NCI-H510A (cell line): ENCODE results near the gene ZMYND10.

ENCODE experiments used
- DNase-seq: peaks from one replicate; lab custom pipeline; 2025; lab: John Stamatoyannopoulos, UW

The ZMYND10 gene

DNA sequence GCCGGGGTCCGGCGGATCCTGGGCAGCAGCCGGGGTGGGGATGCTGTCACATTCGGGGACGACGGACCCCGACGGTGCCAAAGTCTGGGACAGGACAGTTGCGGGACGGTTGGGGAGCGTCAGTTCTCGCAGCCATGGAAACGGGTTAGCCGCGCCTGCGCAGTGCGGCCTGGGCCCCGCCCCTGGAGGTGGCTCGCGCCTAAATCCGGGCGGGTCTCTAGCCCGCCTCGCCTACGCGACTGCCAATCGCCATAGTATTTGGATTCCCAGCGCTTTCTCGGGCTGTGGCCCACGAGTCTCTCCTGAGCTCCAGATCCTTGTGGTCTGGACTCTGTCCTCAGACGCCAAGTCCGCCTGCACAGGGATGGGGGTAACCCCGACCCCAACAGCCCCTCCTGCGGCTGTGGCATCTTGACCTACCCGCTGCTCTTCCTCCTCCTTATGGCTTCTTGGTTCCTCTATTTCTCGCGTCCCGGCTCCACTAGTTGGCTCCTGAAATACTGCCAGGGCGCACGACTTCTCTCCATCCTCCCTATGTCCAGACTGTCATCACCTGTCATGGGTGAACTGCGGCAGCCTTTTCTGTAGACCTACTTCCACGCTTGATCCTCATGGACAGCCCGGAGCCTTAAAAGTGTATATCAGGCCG lies at the start of gene ZMYND10:
ZMYND10 (minus strand) TSS at position 147 of the 649 bp plus-strand sequence. CDS start 153 bp downstream, outside the sequence.
- DNase-seq: peak; percentile 13

DNA sequence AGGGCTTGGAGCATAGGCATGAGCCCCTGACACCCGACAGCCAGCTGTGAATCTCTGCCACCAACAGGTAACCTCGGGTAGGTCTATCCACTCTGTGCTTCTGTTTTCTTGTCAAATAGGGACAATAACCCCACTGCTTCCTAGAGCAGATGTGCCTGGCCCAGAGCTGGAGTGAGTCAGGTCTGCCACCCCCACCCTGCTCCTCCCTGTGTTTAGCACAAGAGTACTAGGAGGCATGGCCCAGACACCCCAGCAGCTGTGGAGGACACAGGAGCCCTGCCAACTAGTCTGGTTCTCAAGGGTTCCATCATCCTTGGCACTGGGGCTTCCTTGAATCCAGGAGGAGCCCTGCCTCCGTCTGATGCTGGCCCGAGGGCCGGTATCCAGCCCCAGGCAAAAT lies 47.5 kb upstream of the ZMYND10 start:
- DNase-seq: no peak

DNA sequence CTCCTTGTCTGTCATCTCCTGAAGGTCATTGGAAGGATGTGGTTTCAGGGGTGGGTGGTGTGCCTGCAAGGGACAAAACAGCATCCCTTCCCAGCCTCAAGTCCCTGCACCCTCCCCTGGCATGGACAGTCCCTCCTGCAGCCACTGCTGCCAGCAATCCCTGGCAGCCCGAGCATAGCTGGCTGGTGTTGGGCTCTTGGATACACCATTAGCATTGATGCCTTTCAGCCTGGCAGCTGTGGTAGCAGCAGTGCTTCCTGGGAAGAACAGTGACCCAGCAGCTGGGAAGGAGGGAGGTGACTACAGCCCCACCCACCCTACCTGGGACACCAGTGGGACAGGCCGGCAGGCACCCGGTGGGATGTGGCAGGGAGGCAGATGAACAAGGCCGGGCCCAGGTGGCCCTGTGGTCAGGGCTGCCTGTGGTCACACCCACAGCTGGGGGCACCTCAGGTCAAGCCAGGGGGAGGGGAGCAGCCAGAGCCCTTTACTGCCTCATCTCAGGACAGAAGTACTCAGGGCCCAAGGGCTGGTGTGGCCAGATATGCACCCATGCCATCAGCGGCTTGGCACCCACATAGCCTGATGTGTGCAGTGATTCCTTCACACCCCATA lies 46.7 kb upstream of the ZMYND10 start:
- DNase-seq: no peak

DNA sequence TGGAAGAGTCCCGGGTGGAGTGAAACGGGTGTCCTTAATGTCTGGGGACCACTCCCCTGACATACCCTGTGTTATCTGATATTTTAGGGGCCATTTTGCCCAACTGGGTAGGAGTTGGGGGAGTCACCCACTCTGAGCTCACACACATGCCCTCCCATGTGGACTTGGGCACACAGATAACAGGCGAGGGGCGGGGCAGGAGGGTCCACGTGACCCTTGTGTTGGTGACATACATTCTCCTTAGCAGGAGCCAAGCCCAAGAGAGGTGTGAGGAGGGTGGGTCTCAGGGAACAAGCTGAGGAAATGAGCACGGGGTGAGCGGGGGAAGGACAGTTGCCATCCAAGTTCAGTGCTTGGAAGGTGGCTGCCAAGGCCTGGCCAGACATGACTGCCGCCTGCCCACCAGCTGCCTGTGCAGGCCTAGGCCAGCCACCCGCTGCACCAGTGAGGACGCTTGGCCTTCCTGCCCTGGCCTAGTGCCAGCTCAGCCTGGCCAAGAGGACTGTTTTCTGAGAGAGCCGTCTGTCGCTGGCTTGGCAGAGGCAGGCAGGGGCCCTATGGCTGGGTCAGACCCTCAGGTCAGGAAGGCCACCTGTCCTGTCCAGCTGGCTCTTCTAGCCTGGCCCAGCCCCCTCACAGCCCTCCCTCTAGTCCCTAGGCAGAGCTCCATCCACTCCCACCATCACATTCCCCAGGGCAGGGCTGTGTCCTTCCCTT lies 45.1 kb upstream of the ZMYND10 start:
- DNase-seq: peak; percentile 35

DNA sequence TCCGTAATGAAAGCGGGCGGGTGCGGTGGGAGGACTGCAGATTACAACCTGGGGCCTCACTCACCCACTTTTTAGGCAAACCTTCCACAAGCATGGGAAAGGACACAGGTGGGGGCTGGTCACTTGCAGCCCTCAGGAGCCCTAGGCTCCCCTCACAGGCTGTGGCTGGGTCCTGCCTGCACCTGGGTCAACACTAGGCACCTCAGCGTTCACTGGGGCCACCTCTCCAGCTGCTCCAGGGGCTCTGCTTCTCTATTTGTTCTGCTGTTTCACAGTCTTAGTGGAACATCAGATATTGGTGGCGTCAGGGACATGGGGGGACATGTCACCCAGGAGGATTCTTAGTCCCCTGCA lies 43.9 kb upstream of the ZMYND10 start:
- DNase-seq: no peak

DNA sequence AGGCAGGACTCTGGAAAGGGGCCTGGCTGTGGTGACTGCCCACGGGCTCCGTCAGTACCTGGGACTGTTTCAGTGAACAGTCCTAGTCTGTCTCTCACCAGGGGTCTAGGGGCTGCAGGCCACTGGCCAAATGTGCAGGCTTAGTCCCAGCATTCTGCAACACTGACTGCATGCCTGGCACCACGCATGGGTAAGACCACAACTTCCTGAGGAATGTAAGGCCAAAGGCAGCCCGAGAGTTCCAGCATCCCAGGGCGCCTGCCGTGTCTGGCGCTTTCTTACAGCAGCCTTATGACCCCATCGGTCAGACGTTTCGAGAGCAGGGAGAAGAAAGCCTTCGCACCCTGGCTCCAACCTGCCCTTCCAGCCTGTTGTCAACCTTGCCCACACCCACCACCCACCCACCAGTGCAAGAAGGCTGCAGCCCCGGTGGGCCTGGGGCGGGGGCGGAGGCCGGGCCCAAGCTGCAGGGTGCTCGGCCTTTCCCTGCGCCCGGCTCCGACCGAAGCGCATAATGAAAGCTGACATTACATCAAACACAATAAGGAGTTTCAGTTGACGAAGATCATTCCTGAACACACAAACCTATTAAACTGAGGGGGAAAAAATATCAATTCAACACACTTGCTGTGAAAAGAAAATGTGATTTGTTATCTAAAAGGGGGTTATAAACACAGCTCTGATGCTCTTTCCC lies 43.3 kb upstream of the ZMYND10 start:
- no peak for DNase-seq

DNA sequence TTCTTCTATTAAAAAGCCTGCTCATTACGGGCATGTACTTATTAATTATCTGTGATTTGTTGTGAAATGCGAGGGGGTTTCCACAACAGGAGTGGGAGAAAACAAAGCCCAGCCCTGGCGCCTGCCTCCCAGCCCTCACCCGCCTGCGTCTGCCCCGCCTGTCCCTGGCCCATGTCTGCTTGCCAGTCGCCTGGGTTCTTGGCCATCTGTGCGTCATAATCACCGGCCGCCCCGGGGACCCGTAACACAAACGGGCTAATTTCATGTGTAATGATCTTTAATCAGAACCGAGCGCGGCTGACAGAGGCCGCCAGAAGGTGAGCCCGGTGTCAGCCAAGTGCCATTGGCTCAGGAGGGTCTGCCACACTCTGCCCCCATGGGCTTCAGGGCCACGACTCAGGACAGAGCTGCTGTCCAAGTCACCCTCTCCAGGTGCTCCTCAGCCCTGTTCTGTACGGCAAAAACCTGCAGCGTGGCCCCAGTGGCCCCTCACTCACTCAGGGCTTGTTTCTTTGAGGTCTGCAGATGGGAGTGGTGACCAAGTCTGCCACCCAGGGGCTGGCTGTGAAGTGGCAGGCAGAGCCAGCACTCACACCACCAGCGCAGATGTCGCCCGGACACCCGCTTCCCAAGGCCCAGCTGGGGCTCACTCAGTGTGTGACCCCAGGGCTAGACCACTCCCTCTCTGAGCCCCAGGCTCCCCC lies 42.6 kb upstream of the ZMYND10 start:
- DNase-seq: no peak

DNA sequence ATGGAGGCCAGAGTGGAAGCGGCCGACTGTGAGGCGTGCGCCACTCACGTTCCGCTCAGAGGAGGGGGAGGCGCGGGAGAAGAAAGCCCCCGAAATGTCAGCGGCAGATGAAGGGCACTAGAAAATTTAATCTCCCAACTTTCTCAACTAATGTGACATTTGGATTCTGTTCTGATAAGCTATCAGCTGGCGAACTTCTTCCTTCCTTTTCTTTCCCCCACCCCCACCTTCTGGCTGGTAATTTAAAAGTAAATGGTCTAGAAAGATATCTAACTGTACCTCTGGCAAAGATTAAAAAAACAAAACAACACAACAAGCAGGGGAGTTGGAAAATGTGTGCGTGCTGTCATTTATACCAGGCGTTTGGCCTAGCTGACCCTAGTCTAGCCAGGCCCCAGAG lies 40.2 kb upstream of the ZMYND10 start:
- DNase-seq: no peak

DNA sequence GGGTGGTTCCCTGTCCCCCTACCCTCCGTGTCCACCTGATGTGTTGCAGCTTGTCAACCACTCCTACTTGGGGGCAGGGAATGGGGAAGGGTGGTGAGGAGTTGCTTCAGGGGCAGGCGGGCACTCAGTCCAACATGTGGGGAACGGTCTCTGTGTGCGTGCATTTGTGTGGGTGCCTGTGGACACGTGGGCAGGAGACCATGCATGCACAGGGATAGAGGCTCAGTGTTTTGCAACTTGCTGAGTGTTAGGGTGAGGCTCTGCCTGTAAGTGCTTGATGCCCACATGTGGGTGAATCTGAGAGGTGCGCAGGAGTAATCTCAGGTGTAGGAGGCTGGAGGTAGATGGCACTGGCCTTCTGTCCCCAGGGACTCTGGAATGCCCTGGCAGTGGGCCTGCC lies 38.2 kb upstream of the ZMYND10 start:
- no peak for DNase-seq

DNA sequence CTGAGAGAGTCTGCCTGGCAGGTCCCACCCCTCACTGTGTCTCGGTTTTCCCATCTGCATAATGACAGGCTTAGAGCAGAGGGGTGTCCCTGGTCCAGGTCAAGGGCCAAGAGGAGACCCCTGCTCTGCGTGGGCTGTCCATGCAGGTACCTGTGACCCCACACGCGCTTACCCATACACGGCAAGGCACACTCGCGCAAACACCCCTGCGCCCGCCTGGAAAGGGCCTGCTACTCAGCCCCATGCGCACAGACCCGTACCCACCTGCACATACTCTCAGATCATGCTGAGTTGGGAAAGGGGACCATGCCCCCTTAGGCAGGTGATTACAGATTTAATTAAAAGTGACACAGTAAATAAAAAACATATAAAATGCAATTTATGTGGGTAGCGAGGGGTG lies 37.2 kb upstream of the ZMYND10 start:
- DNase-seq: no peak

DNA sequence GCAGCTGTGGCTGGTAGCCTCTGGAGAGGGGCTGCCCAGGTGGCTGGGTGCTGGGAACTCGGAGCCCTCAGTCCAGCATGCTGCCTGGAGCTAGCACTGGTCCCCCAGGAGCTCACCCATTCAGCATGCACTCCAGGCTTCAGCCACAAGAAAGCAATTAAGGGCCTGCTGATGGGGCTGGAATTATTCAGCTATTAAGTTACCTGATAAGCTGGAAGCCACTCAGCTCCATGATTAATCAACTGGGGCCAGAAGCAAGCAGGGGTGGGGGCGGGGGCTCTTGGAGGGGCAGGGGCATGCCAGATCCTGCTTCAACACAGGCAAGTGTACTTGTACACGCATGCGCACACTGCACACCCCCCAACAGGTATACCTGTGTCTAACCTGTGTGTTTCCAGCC lies 35.9 kb upstream of the ZMYND10 start:
- no peak for DNase-seq

DNA sequence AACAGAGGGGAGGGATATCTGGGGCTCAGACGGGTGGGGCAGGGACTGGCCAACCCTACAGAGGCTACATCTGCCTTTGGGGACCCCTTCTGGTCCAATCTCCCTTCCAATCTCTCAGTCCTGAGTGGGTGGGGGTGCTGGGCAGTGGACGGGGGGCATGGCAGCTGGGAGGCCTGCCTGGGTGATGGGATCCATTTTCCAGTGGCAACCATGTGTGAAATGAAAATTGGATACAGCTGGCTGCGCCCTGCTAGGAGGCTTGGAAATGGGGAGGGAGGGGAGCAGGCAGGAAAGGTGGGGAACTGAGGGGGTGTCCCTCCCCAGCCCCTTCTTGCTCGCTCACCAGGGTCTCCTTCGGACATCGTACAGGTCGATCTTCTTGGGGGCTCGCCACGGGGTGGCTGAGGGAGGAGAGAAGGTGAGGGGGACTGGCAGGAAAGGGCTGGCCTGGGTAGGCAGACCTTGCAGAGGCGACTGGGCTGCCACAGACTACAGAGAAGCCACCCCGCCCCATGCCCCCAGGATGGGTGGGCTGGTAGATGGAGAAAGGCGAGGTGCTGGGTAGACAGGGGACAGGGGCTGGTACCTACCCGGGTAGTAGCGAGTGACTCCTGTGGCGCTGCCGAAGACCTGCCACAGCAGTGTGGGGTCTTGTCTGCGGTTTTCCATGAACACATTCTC lies 35.0 kb upstream of the ZMYND10 start:
- DNase-seq: no peak

DNA sequence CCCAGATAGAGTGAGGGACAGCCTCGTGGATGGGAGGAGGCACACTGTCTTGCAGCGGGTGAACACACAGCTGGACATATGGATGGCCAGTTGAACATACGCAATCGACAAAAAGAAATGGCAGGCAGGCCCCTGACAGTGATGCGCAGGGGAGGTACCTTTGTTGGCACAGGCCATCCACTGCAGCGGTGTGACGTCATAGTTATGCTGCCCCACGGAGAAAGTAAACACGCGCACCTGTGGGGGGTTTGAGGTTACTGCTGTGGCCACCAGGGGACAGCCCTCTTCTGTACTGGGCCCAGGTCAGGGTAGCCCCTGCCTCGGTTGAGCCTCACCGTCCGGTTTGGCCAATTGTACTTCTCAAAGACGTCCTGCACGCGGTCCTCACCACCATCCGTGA lies 33.2 kb upstream of the ZMYND10 start:
- no peak for DNase-seq

DNA sequence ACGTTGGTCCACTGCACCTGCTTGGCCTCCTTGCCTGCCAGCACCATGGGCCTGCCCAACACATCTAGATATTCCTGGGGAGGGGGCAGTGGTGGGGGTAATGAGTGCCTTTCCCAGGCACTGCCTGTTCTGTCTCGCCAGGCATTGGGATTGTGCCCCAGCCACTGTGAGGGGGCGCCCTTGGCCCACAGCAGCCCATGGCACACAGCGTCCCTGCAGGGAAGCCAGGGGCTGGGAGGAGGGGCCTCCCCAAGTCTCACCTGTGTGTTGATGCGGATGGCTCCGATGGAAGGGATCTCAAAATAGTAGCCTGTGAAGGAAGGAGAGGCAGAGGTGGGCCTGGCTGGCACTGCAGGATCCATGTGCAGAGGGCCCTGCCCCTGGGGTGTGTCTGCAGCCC lies 32.5 kb upstream of the ZMYND10 start:
- no peak for DNase-seq

DNA sequence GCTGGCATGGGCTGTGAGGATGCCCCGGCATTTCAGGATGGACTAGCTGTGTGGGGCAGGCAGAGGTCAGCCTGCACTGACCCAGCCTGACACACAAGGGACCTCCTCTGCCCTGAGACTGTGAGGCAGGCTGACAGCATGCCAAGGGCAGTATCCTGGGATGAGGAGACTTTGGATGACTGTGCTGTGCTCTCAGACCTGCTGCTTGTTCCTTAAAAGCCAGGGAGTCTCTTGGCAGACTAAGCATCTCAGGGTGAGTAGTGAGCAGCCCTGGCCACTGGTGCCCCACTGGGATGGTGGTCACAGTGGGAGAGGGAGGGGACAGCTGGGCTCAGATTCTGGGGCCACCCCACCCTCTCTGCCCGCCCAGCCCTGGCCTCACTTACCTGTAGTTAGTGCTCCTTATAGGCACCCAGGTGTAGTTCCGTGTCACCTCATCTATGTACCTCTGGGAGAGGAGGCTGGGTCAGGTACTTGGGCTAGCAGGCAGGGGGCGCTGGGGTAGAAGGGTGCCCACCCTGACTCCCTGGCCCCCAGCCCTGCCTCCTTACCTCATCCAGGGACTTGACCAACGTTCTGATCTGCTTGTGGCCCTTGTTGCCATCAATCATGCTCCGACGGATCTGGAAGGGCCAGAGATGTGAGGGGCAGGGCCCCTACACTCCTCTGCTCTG lies 29.9 kb upstream of the ZMYND10 start:
- DNase-seq: no peak

DNA sequence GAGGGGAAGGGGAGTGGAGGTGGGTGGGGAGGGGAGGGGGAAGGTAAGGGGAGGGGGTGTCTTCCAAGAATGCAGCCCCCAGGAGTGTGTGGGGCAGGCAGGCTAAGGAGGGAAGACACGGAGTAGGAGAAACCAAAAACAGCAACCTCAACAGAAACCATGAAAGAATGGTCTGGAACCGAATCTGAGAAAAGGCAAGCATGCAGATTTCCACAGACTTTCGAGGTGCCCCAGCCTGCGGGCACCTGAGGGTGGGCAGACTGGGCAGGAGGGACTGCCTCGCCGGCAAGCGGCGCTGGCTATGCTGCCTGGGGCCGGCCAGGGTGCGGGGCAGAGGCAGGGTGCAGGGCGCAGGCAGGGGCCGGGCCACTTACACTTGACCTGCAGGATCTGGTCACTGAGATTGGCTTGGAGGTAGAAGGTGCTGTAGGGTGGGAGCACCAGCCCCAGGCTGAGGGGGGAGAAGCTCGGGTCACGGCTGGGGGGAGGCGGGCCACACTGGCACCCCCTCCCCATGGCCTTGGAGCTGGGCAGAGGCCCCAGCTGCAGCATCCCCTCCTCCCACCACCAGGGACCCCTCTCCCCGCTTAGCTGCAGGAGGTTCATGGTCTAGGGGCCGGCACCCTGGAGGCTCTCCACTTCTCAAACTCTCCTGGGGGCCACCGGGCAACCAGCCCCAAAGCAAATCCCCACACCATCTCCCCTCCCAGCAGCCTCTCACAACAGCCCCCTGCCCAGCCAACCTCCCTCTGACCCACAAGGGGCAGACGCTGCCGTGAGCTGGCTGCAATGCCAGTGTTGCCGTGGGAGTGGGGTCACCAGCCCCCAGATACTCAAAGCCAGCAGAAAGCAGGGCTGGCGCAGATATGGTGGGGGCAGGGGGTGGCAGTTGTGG lies 29.1 kb upstream of the ZMYND10 start:
- DNase-seq: no peak

DNA sequence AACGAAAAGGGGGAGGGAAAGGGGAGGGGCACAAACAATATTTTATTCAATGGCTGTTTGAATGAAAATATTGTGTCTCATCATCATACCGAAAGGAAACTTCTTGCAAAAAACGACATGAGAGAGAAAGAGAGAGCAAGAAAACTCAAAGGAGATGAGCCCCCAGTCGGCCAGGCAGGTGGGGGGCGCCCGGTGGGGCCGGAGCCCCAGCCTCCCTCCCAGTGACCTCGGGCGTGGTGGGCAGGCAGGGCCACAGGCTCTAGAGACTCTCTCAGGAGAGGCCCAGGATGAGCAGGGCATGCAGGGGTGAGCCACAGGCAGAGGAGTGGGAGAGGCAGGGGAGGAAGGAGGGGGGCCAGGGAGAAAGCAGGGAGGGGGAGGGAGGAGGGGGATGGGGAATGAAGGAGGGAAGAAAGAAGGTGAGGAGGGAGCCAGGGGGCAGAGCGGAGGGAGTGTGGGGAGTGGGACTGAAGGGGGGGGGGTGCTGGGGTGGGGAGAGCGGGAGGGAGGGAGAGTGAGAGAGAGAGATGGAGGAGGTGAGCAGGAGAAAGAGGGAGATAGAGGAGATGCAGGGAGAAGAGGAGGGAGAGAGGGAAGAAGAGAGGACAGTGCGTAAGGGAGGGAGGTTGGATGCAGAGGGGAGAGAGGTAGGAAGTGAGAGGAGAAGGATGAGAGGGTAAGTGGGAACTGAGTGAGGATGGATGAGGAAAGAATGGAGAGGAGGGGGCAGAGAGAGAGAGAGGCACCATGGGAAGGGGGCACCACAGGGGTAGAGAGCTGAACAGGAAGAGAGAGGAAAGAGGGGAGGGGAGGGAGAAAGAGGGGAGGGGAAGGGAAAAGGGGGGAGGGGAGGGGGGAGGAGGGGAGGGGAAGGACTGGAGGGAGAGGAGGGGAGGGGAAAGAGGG lies 27.9 kb upstream of the ZMYND10 start:
- DNase-seq: no peak

DNA sequence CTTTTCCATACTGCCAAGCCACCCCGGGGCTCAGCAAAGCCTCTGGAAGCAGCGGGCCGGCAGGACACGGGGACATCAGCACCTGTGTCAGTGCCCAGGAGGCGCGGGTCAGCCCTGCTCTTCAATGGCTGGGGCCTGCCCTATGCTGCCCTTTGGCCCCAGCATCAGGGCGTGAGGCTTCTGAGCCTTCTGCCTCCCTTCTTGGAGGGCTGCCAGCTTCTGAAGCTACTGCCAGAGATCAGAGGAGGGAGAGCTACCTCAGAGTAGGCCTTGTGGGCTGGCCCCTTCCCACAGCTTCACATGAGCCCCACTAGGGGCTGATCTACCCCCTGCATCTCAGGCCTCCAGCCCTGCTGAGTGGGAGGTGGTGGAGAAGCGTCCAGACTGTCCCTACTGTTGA lies 26.8 kb upstream of the ZMYND10 start:
- no peak for DNase-seq

DNA sequence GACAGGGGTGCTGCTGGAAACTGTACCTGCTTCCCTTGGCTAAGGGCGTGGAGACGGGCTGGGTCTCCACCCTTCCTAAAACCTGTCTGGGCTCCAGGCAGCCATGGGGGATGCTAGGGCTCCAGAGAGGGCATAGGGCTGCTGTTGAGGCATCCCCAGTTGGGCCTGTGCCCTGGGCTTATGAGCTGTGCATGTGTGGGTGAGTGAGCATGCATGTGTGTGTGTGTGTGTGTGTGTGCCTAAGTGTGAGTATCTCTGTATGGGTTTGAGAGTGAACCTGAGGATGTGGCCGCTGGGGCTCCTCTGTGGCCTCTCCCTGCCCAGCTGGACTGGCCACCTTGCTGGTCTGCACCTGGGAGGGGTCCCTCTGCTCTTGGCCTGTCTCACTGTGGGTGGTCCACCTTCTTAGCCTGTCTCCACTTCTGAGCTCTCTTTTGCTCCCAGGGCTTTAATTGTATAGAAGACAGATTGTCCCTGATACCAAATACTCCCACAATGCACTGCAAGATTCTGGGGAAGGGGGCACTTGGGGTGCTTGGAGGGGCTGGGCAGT lies 25.7 kb upstream of the ZMYND10 start:
- no peak for DNase-seq
